Panc1 (cell line): ENCODE measurements around the gene HERC5. TPM values are rescaled to one million over a fixed set of nuclear protein-coding genes. Genes with fewer than 3 reads are reported as not detected.

Experiments
- ATAC-seq: fragments of 200-7000 bp; cut with Tn5 transposase; 2 replicates; pipeline ENCODE4 v1.9.1; 2020; ENCODE audit warnings: mild to moderate bottlenecking, moderate library complexity
- BruUV-seq: library from RNA; stranded (reverse); fragments of 400-500 nt; replicated peaks from 2 replicates; lab custom pipeline; 2021; lab: Mats Ljungman, UMichigan
- CTCF ChIA-PET: fragments of 300-600 bp; sonication (Branson Sonifier 250); formaldehyde crosslinking; loops from one replicate; lab custom pipeline; 2022; ENCODE audit warnings: antibody characterized with exemption; lab: Charles Lee
- POLR2A ChIA-PET: fragments of 300-600 bp; sonication (Branson Sonifier 250); formaldehyde crosslinking; loops from one replicate; lab custom pipeline; 2022; ENCODE audit warnings: antibody characterized with exemption; lab: Charles Lee
- DNase-seq: peaks from one replicate; pipeline ENCODE4 v3.0.0-alpha.2; 2010; ENCODE audit warnings: low read depth, low spot score
- H3K27ac ChIP-seq: 2 replicates; pipeline ENCODE4 v1.5.1; 2011; ENCODE audit warnings: mild to moderate bottlenecking, low read length, inconsistent platforms
- H3K27me3 ChIP-seq: fragments of 200-500 bp; sonication (Bioruptor generic); 2 replicates; pipeline ENCODE4 v1.6.0; 2014; ENCODE audit warnings: low read length, inconsistent platforms; ENCODE audit not compliant: control insufficient read depth, insufficient read depth
- H3K36me3 ChIP-seq: fragments of 200-500 bp; sonication (Bioruptor generic); 2 replicates; pipeline ENCODE4 v1.5.1; 2014; ENCODE audit warnings: inconsistent platforms, mild to moderate bottlenecking, low read length, moderate library complexity; ENCODE audit not compliant: control insufficient read depth, insufficient read depth
- H3K4me1 ChIP-seq: 2 replicates; pipeline ENCODE4 v1.5.1; 2011; ENCODE audit warnings: inconsistent platforms, mild to moderate bottlenecking, low read length, moderate library complexity; ENCODE audit not compliant: control insufficient read depth, insufficient read depth
- H3K4me3 ChIP-seq, 2 experiments: 2 replicates each; pipeline ENCODE4 v1.5.1; 2011 to 2012; ENCODE audit warnings: low read depth in 2 of 2, low read length in 2 of 2, mild to moderate bottlenecking in 2 of 2, inconsistent platforms in 1 of 2, moderate library complexity in 1 of 2
- H3K9me3 ChIP-seq: fragments of 200-500 bp; sonication (Bioruptor generic); 2 replicates; pipeline ENCODE4 v1.5.1; 2014; ENCODE audit warnings: low read depth, mild to moderate bottlenecking, inconsistent platforms, low read length, moderate library complexity; ENCODE audit not compliant: control insufficient read depth, insufficient read depth
- POLR2AphosphoS5 ChIP-seq: IDR thresholded peaks from 2 replicates; pipeline ENCODE4 v1.6.1; 2012; ENCODE audit warnings: mild to moderate bottlenecking, low read depth, low read length, moderate library complexity
- SIN3A ChIP-seq: IDR thresholded peaks from 2 replicates; pipeline ENCODE4 v1.6.1; 2012; ENCODE audit warnings: low read depth, mild to moderate bottlenecking, low read length, moderate library complexity, borderline replicate concordance; ENCODE audit not compliant: insufficient read depth
- TCF7L2 ChIP-seq: IDR thresholded peaks from 2 replicates; pipeline ENCODE4 v1.6.1; 2011; ENCODE audit warnings: mild to moderate bottlenecking, low read depth, low read length, inconsistent platforms
- in situ Hi-C: cut with HindIII; loops from 2 replicates; pipeline ENCODE4 v1.10.0; 2016; ENCODE audit warnings: low sequenced_read_pairs, low pct_unique_long_range_greater_than_20kb
- intact Hi-C: fragments of 100-400 bp; cut with micrococcal nuclease; formaldehyde crosslinking; loops from one replicate; pipeline ENCODE4 v1.10.0; 2022; ENCODE audit not compliant: unreplicated experiment
- total RNA-seq: library from RNA; stranded (reverse); gene quantifications from one replicate; pipeline ENCODE4 v1.2.1, GENCODE V29; 2021; ENCODE audit not compliant: unreplicated experiment
- TF ChIP-seq, protein P1 (sequence below), 2 experiments: IDR thresholded peaks; 2 replicates each; pipeline ENCODE4 v1.6.1; 2011 to 2012; ENCODE audit warnings: low read depth in 2 of 2, control low read depth in 1 of 2, low read length in 1 of 2, mild to moderate bottlenecking in 1 of 2, moderate library complexity in 1 of 2; ENCODE audit not compliant: insufficient read depth in 1 of 2
- TF ChIP-seq, protein P2 (sequence below): fragments of 450-650 bp; IDR thresholded peaks from 2 replicates; pipeline ENCODE4 v1.5.1; 2017; ENCODE audit warnings: mild to moderate bottlenecking

The HERC5 gene
- total RNA-seq, 1 experiment from 2014 or later, result 6.7 TPM

DNA sequence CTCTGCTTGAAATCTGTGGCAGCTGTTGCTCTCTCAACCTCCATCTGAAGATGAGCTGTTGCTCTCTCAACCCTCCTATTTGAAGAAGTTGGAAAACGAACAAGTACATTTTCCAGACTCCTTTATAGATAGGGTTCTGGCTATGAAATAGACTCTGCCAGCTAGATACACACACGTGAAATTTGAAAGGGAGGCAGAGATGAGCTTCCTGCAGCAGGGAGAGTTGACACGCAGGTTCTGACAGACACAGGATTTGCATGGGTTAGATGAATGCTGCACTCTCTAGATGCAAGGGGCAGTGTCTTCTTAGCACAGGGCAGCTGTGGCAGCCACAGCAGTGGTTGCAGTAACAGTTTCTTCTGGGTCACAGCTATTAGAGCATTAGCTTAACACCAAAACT, 74.6 kb downstream of the HERC5 start:
- no peak overlapping the region for H3K27ac ChIP-seq
- DNase-seq, result no peak
- H3K36me3 ChIP-seq, result no peaks in the 10 kb centered on the region
- H3K9me3 ChIP-seq, result no peaks in the 10 kb centered on the region
- TF ChIP-seq, protein P1, sequence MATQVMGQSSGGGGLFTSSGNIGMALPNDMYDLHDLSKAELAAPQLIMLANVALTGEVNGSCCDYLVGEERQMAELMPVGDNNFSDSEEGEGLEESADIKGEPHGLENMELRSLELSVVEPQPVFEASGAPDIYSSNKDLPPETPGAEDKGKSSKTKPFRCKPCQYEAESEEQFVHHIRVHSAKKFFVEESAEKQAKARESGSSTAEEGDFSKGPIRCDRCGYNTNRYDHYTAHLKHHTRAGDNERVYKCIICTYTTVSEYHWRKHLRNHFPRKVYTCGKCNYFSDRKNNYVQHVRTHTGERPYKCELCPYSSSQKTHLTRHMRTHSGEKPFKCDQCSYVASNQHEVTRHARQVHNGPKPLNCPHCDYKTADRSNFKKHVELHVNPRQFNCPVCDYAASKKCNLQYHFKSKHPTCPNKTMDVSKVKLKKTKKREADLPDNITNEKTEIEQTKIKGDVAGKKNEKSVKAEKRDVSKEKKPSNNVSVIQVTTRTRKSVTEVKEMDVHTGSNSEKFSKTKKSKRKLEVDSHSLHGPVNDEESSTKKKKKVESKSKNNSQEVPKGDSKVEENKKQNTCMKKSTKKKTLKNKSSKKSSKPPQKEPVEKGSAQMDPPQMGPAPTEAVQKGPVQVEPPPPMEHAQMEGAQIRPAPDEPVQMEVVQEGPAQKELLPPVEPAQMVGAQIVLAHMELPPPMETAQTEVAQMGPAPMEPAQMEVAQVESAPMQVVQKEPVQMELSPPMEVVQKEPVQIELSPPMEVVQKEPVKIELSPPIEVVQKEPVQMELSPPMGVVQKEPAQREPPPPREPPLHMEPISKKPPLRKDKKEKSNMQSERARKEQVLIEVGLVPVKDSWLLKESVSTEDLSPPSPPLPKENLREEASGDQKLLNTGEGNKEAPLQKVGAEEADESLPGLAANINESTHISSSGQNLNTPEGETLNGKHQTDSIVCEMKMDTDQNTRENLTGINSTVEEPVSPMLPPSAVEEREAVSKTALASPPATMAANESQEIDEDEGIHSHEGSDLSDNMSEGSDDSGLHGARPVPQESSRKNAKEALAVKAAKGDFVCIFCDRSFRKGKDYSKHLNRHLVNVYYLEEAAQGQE (IDR thresholded peaks at IDR 0.05; ENCODE audit: insufficient read depth in 1 of 2, low read depth in 2 of 2, low read length in 1 of 2), result no peak
- TF ChIP-seq POLR2AphosphoS5 (no peak), TCF7L2 (no peak), SIN3A (no peak)
- TF ChIP-seq, protein P2, sequence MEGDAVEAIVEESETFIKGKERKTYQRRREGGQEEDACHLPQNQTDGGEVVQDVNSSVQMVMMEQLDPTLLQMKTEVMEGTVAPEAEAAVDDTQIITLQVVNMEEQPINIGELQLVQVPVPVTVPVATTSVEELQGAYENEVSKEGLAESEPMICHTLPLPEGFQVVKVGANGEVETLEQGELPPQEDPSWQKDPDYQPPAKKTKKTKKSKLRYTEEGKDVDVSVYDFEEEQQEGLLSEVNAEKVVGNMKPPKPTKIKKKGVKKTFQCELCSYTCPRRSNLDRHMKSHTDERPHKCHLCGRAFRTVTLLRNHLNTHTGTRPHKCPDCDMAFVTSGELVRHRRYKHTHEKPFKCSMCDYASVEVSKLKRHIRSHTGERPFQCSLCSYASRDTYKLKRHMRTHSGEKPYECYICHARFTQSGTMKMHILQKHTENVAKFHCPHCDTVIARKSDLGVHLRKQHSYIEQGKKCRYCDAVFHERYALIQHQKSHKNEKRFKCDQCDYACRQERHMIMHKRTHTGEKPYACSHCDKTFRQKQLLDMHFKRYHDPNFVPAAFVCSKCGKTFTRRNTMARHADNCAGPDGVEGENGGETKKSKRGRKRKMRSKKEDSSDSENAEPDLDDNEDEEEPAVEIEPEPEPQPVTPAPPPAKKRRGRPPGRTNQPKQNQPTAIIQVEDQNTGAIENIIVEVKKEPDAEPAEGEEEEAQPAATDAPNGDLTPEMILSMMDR, result no peak
- H3K27me3 ChIP-seq, result no peaks in the 10 kb centered on the region
- intact Hi-C loops, result loop anchor here (10.0 kb wide), 1 partner anchor 273 kb away; no protein-coding TSS in a partner anchor
- no peaks in the 10 kb centered on the region for H3K4me1 ChIP-seq
- no peak overlapping the region for H3K4me3 ChIP-seq
- in situ Hi-C loops, result no loop called here
- CTCF ChIA-PET, result interaction anchor here (0.5 kb wide), 1 partner anchor 175 kb away, joined by 3 read pairs; no protein-coding TSS in a partner anchor
- POLR2A ChIA-PET, result no interaction called here
- no TSS peak for BruUV-seq
- ATAC-seq, result 0 out of 2 replicates have a peak, but pooled peaks have one; percentile 48

DNA sequence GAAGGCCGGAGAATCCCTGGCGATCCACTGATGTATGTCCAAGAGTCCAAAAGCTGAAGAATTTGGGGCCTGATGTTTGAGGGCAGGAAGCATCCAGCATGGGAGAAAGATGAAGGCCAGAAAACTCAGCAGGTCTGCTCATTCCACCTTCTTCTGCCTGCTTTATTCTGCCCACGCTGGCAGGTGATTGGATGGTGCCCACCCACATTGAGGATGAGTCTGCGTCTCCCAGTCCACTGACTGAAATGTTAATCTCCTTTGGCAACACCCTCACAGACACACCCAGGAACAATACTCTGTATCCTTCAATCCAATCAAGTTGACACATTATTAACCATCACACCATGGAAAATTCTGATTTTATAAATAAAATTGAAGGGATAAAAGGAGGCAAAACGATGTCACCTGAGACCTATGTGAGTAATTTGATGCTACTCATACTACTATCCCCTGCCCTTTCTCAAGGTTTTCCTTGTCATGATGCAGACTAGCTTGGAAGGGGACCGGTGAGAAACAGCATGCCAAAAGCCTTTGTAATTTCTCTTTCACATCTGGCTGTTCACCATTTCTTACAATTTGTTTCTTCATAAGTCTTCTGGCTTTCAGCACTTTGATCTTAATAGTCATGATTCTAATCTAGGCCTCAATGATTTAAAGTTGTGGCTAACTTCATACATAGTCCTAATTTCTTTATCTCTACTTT, 76.3 kb downstream of the HERC5 start:
- TF ChIP-seq POLR2AphosphoS5 (no peak), SIN3A (no peak), TCF7L2 (no peak)
- TF ChIP-seq, protein P1 (IDR thresholded peaks at IDR 0.05; ENCODE audit: insufficient read depth in 1 of 2, low read depth in 2 of 2, low read length in 1 of 2), result no peak
- TF ChIP-seq, protein P2, result no peak
- Histone ChIP-seq H3K36me3 (no peaks in the 10 kb centered on the region), H3K27ac (no peak overlapping the region), H3K4me1 (no peaks in the 10 kb centered on the region), H3K27me3 (no peaks in the 10 kb centered on the region), H3K4me3 (no peak overlapping the region), H3K9me3 (no peaks in the 10 kb centered on the region)
- BruUV-seq, result no TSS peak
- intact Hi-C loops (loop anchor here (10.0 kb wide), 1 partner anchor 272 kb away; no protein-coding TSS in a partner anchor), in situ Hi-C loops (no loop called here)
- ChIA-PET POLR2A (no interaction called here), CTCF (no interaction called here)
- DNase-seq (no peak), ATAC-seq (no peak)
